ENCODE results near the gene SYCP2.
"Not testable (repeated sequence)": the region's sequence is repeated elsewhere in the genome, so short reads cannot be mapped to it uniquely, and the experiment has no call there.

SYCP2 gene

DNA sequence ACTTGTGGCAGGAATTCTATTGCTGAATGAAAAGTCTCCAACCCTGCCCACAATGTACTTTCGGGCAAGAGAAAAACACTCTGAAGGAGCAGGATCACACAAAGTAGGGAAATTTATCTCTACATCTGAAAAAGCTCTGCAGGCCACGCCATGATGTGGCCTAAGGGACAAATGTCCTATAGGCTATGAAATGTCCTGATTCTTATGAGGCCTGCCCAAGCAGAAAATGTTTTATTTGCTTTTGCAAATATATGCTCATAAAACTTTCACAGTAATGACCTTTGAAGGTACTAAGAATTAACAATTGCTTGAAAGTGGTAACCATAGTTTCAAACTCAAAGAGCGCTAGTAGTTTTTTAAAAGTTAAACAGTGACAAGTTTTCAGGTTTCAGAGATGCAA lies 31.0 kb downstream of the SYCP2 start:
- DNase-seq (ENCODE audit: low read depth in 2 of 2): no peak

DNA sequence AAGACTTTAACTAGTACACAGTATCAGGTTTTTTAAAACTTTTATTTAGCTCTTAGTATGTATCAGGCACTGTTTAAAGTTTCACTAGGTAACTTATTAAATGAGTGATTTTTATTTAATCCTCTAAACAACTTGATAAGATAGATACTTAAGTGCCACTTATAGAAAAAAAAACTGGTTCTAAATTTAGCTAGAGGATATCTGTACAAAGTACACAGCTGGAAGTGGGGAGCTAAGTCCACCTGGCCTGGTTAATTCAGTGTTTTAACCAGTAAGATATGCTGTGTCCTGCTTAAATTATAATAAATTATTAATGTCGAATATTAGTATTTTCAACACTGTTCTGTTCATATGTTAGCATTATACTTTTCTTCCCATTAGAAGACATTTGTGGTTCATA lies 37.5 kb downstream of the SYCP2 start:
- no peak for DNase-seq (ENCODE audit: low read depth in 2 of 2)

DNA sequence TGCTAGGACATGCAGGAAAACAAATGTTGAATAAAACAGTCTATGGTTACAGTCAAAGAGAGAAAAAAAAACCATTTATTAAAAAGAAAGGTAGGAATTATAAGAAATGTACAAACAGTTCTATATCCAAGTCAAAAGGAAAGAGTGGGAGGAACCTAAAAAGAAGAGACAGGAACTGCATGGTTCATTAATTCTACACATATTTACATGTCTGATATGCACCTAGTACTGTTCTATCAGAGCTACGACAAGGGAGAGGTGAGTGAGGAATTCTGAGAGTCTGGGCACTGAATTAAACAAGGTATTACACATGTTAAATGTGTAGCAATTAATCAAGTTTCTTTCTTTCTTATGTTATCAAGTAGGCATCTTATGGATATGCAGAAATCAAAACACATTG lies 41.9 kb downstream of the SYCP2 start:
- no peak for DNase-seq (ENCODE audit: low read depth in 2 of 2)

DNA sequence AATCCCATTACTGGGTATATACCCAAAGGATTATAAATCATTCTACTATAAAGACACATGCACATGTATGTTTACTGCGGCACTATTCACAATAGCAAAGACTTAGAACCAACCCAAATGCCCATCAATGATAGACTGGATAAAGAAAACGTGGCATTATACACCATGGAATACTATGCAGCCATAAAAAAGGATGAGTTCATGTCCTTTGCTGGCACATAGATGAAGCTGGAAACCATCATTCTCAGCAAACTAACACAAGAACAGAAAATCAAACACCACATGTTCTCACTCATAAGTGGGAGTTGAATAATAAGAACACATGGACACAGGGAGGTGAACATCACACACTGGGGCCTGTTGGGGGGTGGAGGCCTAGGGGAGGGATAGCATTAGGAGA lies 43.4 kb downstream of the SYCP2 start:
- DNase-seq (ENCODE audit: low read depth in 2 of 2): not testable (repeated sequence)

DNA sequence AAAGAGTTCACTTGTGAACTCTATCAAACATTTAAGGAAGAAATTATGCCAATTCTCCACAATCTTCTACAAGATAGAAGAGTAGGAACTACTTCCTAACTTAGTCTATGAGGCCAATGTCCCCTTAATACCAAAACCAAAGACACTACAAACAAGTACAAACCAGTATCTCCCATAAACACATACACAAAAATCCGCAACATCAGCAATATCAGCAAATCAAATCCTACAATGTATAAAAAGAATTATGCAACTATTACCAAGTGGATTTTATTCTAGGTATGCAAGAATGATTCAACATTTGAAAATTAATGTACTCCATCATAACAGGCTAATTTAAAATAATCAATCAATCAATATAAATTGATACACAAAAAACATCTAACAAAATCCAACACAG lies 45.4 kb downstream of the SYCP2 start:
- DNase-seq (ENCODE audit: low read depth in 2 of 2): no peak

DNA sequence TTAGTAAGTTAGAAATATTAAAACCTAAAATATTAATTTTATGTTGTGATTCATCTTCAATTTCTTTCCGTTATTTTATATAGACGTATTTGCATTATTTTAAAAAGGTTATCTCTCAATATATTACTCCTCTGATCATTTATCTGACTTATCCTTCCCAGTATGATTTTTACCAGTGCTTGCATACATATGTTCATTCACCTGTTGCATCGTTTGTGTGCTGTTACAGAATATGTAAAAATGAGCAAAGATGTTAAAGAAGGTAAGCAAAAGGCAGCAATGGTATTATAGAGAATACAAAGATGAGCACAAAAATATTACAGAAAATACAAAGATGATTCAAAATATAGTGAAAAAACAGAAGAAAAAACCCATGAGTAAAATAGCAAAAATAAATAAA lies 48.9 kb downstream of the SYCP2 start:
- no peak for DNase-seq (ENCODE audit: low read depth in 2 of 2)

DNA sequence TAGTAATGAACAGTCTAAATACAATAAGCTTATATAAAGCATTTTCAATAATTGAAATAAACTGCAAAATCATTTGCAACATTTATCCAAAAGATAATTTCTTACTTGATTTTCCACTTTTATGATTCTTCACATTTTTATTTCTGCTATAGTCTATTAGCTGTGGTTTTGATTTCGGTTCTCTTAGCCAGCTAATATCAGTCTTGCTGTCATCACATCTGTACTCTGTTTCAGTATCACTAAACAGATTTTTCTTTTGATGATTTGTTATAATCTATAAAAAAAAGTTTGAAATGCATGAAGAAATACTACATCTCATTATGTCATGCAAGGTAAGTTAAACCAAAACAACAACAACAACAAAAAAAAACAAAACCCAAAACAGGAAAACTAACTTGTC lies 53.2 kb downstream of the SYCP2 start:
- DNase-seq (ENCODE audit: low read depth in 2 of 2): no peak

DNA sequence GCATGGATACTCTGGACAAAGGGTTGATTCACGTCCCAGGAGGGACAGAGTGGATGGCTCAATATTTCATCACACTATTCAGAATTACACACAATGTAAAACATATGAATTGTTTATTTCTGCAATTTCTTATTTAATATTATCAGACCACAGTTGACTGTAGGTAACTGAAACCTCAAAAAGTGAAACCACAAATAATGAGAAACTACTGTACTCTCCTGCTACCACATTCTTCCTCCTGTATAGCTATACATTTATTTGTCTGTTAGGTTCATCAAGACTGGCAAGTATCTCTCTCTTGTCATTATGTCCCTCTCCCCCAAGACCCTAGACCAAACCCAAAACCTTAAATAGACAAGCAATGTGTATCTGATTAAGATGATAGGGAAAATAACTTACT lies 60.0 kb downstream of the SYCP2 start:
- DNase-seq (ENCODE audit: low read depth in 2 of 2): no peak

DNA sequence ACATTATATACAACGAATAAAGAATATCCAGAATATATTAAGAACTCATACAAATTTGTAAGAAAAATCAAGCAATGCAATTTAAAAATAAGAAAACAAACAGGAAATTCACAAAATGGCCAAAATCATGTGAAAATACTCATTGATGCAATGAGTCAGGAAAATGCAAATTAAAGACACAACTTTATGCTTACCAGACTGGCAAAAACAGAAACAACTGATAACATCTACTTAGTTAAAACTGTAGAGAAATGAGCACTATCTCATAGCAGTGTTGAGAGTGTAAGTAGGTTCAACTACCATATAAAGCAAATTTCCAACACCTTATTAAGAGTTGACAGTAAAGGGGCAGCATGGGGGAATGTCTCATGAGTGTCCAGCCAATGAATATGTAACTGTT lies 62.3 kb downstream of the SYCP2 start:
- no peak for DNase-seq (ENCODE audit: low read depth in 2 of 2)

DNA sequence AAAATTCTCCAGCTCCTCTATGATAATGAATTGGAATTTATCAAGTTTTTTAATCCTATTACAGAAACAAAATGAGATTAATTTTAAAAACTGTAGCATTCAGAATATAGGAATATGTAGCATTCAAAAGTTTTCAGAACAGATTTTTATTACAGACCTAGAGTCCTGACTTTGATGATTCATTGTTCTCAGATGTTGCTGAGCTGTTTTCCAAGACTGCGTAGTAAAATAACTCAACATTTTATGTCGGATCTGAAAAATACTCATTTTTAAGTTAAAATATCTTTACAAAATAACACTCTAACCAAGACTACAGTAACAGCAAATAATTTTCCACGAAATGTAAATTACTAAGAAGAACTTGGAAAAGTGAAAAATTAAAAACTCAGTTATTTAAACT lies 67.1 kb downstream of the SYCP2 start:
- DNase-seq (ENCODE audit: low read depth in 2 of 2): no peak

DNA sequence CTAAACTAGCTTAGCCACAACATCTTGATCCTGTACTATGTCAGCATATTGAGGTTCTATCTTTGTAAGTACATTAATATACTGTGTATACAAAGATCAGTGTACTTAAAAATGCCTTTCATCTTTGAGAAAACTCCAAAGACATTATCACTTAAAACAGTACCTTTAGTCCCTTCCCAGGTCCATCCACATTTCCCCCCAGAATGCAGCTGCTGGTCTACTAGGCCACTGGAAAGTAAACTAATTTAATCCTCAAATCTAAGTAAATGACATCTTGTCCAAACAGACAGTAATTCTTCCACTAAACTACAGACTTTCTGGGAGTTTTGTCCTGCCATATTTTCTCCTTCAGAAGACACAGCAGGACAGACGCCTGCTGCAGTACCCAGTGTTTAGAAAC lies 68.7 kb downstream of the SYCP2 start:
- no peak for DNase-seq (ENCODE audit: low read depth in 2 of 2)

DNA sequence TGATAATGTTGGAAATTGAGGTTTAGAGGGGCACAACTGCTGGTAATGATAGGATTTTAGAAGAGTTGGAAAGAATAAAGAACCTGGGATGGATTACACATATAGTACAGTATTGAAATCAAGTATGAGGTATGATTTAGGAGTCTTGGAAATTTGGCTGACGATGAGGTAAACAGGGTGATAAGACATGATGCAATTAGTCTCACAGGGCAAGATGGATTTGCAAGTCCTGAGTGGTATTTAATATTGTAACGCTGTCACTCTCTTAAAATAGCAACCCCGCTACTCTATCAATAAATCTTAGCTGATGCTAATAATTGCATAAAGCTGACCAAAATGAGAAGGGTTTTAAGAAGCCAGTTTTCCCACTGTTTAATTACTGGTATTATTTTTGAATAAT lies 70.4 kb downstream of the SYCP2 start:
- no peak for DNase-seq (ENCODE audit: low read depth in 2 of 2)

DNA sequence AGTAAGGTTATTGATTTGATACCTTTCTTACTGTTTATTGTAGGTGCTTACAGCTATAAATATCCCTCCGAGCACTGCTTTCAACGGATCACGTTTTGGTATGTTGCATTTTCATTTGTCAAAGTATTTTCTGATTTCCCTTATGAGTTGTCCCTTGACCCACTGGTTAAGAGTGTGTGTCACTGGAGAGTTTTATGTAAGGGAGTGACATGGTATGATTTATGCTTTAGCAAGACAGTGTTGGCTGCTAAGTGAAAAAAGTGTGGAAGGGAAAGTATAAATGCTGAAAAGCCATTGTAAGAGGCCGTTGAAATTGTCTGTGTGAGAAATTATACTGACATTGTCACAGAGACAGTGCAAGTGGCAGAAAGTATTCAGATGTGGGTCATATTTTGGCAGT lies 72.0 kb downstream of the SYCP2 start:
- no peak for DNase-seq (ENCODE audit: low read depth in 2 of 2)

DNA sequence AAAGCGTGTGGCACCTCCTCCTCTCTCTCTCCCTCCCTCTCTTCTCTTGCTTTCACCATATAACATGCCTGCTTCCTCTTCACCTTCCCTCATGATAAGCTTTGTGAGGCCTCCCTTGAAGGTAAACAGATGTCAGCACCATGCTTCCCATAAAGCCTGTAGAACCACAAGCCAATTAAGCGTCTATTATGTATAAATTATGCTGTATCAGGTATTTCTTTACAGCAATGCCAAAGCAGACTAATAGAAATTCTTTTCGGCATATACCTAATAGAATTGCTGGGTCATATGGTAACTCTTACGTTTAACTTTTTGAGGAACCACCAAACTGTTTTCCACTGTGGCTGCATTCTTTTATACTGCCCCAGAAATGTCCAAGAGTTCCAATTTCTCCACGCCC lies 75.0 kb downstream of the SYCP2 start:
- DNase-seq (ENCODE audit: low read depth in 2 of 2): no peak

DNA sequence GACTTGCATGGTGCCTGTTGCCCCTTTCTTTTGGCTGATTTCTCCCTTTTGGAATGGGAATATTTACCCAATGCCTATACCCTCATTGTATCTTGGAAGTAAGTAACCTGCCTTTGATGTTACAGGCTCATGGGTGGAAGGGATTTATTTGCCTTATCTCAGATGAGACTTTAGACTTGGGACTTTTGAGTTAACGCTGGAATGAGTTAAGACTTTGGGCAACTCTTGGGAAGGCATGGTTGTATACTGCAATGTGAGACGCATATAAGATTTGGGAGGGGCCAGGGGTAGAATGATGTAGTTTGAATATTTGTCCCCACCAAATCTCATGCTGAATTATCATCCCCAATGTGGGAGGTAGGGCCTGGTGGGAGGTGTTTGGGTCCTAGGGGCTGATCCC lies 75.5 kb downstream of the SYCP2 start:
- DNase-seq (ENCODE audit: low read depth in 2 of 2): no peak

DNA sequence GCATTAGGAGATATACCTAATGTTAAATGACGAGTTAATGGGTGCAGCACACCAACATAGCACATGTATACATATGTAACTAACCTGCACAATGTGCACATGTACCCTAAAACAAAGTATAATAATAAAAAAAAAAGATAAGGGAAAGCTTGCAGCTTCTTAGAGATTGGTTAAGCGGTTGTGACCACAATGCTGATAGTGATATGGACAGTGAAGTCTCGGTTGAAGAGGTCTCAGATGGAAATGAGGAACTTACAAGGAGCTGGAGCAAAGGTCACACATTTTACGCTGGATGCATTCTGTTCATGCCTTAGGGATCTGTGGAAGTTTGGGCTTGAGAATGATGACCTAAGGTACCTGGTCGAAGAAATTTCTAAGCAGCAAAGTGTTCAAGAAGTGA lies 76.5 kb downstream of the SYCP2 start:
- not testable (repeated sequence) for DNase-seq (ENCODE audit: low read depth in 2 of 2)

DNA sequence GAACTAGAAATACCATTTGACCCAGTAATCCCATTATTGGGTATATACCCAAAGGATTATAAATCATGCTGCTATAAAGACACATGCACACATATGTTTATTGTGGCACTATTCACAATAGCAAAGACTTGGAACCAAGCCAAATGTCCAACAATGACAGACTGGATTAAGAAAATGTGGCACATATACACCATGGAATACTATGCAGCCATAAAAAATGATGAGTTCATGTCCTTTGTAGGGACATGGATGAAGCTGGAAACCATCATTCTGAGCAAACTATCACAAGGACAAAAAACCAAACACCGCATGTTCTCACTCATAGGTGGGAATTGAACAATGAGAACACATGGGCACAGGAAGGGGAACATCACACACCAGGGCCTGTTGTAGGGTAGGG lies 76.9 kb downstream of the SYCP2 start:
- not testable (repeated sequence) for DNase-seq (ENCODE audit: low read depth in 2 of 2)

DNA sequence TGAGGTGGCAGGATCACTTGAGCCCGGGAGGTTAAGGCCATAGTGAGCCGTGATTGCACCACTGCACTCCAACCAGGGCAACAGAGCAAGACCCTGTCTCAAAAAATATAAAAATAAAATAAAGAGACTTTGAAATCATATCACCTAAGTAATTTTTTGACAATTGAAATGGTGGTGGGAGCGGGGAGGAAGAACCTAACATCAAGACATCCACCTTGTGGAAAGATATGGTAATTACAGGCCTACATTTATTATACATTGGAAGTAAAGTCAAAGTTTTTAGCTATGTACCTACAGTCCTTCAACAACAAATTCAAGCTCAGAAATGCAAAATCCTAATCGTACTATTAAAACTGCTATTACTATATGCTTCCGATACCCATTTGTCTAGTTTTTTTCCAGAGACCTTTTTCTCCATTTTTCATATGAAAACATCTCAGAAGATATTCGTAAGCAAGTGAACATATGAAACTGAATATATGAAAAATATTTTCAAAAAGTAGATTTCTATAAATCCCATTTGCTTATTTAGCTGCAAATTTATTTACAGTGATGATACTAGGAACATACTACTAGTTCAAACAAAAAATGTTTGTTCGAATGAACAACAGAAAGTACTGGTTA lies 83.3 kb downstream of the SYCP2 start:
- no peak for DNase-seq (ENCODE audit: low read depth in 2 of 2)

DNA sequence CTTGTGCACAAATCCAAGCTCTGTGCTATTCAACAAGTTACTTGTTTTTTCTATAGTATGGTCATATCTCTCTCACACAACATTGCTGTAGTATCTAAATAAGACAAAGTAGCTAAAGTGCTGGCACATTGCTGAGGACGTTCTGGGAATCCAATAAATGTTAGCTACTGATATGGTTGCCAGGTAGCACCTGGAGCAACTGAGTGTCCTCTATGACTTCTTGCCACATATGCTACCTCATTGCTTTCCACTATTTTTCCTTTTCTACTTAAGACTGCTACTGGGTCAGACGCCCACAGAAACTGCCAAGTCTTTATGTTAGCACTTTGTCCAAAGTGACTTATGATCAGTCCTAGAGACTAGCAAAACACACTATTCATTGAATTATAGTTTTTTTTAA lies 85.3 kb downstream of the SYCP2 start:
- DNase-seq (ENCODE audit: low read depth in 2 of 2): no peak

DNA sequence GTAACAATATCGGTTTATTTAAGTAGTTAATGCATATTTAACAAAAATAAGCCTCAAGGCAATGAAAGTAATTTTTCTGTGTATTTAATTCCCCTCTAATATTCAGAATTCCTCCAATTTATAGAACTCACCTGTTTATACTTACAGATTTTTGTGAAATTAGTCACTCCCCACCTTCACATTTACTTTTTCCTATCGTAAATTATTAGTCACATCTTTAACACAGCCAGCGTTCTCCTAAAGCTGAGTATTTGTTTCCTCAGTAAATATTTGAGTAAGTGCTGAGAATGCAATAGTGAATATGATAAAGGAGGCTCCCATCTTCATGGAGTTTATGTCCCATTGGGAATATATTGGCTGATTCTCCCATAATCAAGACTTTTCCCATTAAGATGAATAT lies 88.0 kb downstream of the SYCP2 start:
- DNase-seq (ENCODE audit: low read depth in 2 of 2): no peak

DNA sequence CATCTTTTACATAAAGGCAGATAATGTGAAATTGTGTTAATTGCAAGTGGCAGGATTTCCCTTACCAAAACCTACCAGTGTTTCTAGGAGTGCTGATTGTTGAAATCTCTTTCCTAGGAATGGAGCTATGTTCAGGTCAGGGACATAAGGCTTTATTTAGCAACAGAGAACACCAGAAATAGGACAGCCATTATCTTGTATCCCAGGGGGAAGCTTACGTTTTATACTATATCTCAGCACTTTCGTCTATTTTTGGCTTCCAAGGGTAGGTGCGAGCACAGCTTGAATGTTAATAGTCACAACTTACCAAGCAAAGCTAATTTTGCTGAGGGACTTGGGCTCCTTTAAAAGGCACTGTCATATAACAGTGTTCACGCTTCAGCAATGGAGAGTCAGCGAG lies 94.0 kb downstream of the SYCP2 start:
- no peak for DNase-seq (ENCODE audit: low read depth in 2 of 2)

DNA sequence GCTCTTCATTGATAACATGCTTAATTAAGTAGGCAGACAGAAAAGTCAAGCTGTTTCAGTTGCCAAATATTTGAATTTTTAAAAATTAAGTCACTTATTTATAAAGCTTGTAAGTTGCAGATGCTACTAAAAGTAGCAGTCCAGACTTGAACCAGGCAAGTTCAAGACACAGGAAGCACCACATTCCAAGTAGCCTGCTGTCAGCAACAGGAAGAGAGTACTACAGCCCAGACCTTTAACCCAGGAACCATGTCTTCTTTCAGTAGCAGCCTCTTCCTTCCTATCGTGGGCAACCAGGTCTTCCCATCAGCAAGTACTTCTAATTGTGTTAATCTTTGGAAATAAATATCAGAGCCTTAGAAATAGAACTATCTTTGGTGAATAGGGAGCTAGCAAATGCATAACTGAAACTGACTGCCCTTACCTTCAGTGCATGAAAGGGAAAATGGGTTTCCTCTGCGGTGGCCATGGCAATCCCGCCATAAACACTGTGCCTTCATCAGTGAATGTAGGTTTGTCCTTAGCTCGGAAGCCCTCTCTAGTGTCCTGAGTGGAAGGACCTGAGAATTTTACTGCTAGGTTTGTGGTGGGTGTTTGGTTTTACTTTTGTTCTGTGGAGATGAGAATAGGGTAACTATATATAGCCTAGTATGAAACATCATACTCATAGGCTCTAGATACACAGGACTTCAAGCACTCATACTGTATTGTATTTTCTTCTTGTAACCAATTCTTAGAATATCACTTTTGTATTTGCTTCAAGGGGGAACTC lies 95.6 kb downstream of the SYCP2 start:
- DNase-seq (ENCODE audit: low read depth in 2 of 2): no peak

DNA sequence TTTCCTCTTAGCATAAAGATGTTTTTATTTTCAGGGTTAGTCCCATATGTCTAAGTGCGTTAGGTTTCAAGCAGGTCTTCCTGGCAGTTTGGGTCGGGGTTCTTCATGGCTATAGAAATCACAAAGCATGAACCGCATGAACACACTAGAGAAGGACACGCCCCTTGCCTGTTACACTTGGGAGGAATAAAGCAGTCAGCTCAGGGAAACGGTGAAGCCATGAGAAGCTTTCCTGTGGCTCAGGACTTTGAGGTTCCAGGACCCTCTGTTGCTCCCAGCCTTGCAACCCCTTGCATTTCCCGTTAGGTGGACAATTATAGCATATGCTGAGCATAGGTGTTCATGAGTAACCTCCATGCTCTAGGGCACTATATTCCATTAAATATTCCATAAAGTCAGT lies 96.7 kb downstream of the SYCP2 start:
- DNase-seq (ENCODE audit: low read depth in 2 of 2): no peak
